PC-3 (cell line): ENCODE data around the gene CFD. TPM values are rescaled to one million over a fixed set of nuclear protein-coding genes. Genes with fewer than 3 reads are reported as not detected.

Experiments
- ATAC-seq: fragments of 200-7000 bp; cut with Tn5 transposase; 2 replicates; pipeline ENCODE4 v1.9.1; 2020; ENCODE audit warnings: mild to moderate bottlenecking, moderate library complexity
- BruUV-seq: library from RNA; stranded (reverse); fragments of 400-500 nt; replicated peaks from 2 replicates; lab custom pipeline; 2021; lab: Mats Ljungman, UMichigan
- CTCF ChIA-PET: fragments of 300-600 bp; sonication (Branson Sonifier 250); formaldehyde crosslinking; loops from one replicate; lab custom pipeline; 2022; ENCODE audit warnings: antibody characterized with exemption; lab: Charles Lee
- POLR2A ChIA-PET: fragments of 300-600 bp; sonication (Branson Sonifier 250); formaldehyde crosslinking; loops from one replicate; lab custom pipeline; 2022; ENCODE audit warnings: antibody characterized with exemption; ENCODE audit not compliant: unreplicated experiment; lab: Charles Lee
- DNase-seq: peaks from one replicate; pipeline ENCODE4 v3.0.0-alpha.2; 2015
- H2AFZ ChIP-seq: fragments of 300-600 bp; sonication (generic); 2 replicates; pipeline ENCODE4 v1.6.0; 2016; ENCODE audit warnings: antibody characterized with exemption, low read length
- H3F3A ChIP-seq: fragments of 300-600 bp; sonication (generic); one replicate; pipeline ENCODE4 v1.6.0; 2017; ENCODE audit warnings: antibody characterized with exemption, low read length, control low read depth, mild to moderate bottlenecking; ENCODE audit not compliant: unreplicated experiment
- H3K27ac ChIP-seq: fragments of 300-600 bp; sonication (generic); 2 replicates; pipeline ENCODE4 v1.5.1; 2016; ENCODE audit warnings: mild to moderate bottlenecking, low read length
- H3K27me3 ChIP-seq: fragments of 300-600 bp; sonication (generic); 2 replicates; pipeline ENCODE4 v1.6.1; 2016; ENCODE audit warnings: low read length, mixed read lengths
- H3K36me3 ChIP-seq: fragments of 300-600 bp; sonication (generic); 2 replicates; pipeline ENCODE4 v1.6.1; 2016; ENCODE audit warnings: low read depth, mixed run types, low read length, mixed read lengths
- H3K4me1 ChIP-seq: fragments of 300-600 bp; sonication (generic); 2 replicates; pipeline ENCODE4 v1.5.1; 2016; ENCODE audit warnings: low read length; ENCODE audit not compliant: insufficient read depth
- H3K4me2 ChIP-seq: fragments of 300-600 bp; sonication (generic); 2 replicates; pipeline ENCODE4 v1.6.0; 2016; ENCODE audit warnings: low read length
- H3K4me3 ChIP-seq: fragments of 300-600 bp; sonication (generic); 2 replicates; pipeline ENCODE4 v1.5.1; 2016; ENCODE audit warnings: mild to moderate bottlenecking, low read length, mixed read lengths
- H3K79me2 ChIP-seq: fragments of 300-600 bp; sonication (generic); 2 replicates; pipeline ENCODE4 v1.6.1; 2017; ENCODE audit warnings: low read length, mixed read lengths
- H3K9ac ChIP-seq: fragments of 300-600 bp; sonication (generic); 2 replicates; pipeline ENCODE4 v1.6.0; 2016; ENCODE audit warnings: mild to moderate bottlenecking, low read length
- H3K9me2 ChIP-seq: fragments of 300-600 bp; sonication (generic); replicated peaks from 2 replicates; pipeline ENCODE4 v1.6.1; 2016; ENCODE audit warnings: mixed run types, low read length, mixed read lengths
- H3K9me3 ChIP-seq: fragments of 300-600 bp; sonication (generic); 2 replicates; pipeline ENCODE4 v1.6.1; 2016; ENCODE audit warnings: low read length, mixed read lengths
- H4K20me1 ChIP-seq: fragments of 300-600 bp; sonication (generic); 2 replicates; pipeline ENCODE4 v1.6.1; 2016; ENCODE audit warnings: low read length, mixed read lengths
- CTCF ChIP-seq: fragments of 300-600 bp; sonication (generic); conservative IDR thresholded peaks from 2 replicates; pipeline ENCODE4 v1.5.1; 2017; ENCODE audit warnings: antibody characterized with exemption, low read depth, mild to moderate bottlenecking, low read length
- EZH2 ChIP-seq: fragments of 300-600 bp; sonication (generic); IDR thresholded peaks from one replicate; pipeline ENCODE4 v1.6.1; 2017; ENCODE audit warnings: antibody characterized with exemption, mild to moderate bottlenecking, low read length; ENCODE audit not compliant: unreplicated experiment
- EZH2phosphoT487 ChIP-seq: fragments of 300-600 bp; sonication (generic); IDR thresholded peaks from 2 replicates; pipeline ENCODE4 v1.6.1; 2018; ENCODE audit warnings: mild to moderate bottlenecking, antibody characterized with exemption, low read length, borderline replicate concordance
- intact Hi-C: fragments of 100-400 bp; cut with micrococcal nuclease; formaldehyde crosslinking; loops from 2 replicates; pipeline ENCODE4 v1.9.0; 2023
- total RNA-seq: library from RNA; depleted of rRNA; stranded (reverse); fragments of >200 nt; gene quantifications from 2 replicates; pipeline ENCODE4 v1.2.3, GENCODE V29; 2014

The CFD gene
- total RNA-seq, 1 experiment from 2014 or later = 22.4 TPM

DNA sequence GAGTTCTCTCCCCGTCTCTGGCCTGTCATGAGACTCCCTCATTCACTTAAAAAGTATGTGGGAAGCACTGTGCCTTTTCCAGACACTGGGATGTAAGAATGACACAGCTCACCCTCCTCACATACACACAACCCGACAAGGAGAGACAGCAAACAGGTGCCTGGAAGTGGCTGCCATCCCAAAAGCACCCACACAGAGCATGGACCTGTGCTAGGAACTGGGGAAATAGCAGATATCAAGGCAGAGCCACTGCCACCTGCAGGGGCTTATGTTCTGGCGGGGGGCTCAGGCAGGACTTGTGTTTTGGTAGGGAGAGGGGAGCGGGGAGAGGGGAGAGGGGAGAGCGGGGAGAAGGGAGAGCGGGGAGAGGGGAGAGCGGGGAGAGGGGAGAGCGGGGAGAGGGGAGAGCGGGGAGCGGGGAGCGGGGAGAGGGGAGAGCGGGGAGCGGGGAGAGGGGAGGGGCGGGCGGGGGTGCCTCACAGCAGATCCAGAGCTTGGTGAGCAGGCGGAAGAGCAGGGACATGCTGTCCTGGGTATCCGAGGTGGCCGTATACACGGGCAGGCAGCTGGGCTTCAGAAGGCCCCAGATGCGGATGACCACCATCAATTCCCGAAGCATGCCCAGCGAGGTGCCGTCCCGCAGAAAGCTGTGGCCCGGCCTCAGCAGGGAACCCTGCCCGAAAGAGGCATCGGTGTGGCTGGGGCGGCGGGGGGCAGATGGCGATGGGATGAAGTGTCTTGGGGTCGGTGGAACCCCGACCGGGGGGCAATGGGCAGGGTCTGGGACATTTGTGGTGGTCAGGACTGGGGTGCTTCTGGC, 12.2 kb downstream of the CFD start:
- H3K9ac ChIP-seq = no peak overlapping the region
- no peak overlapping the region for H3K4me2 ChIP-seq
- no peaks in the 10 kb centered on the region for H4K20me1 ChIP-seq
- CTCF ChIA-PET = no interaction called here
- H3K27me3 ChIP-seq = no peaks in the 10 kb centered on the region
- no peaks in the 10 kb centered on the region for H3K9me3 ChIP-seq
- no peak overlapping the region for H2AFZ ChIP-seq
- no TSS peak for BruUV-seq
- H3K36me3 ChIP-seq = no peaks in the 10 kb centered on the region; the same call in 1 of the 2 replicates
- DNase-seq (no peak), ATAC-seq (no peak)
- POLR2A ChIA-PET = no interaction called here
- peaks cover 12% of the 10 kb centered on the region for H3K4me1 ChIP-seq
- TF ChIP-seq CTCF (no peak), EZH2 (no peak)
- H3F3A ChIP-seq = no peaks in the 10 kb centered on the region
- no peak overlapping the region for H3K27ac ChIP-seq
- H3K9me2 ChIP-seq = no peaks in the 10 kb centered on the region
- H3K79me2 ChIP-seq = no peaks in the 10 kb centered on the region
- intact Hi-C loops = no loop called here
- H3K4me3 ChIP-seq = no peak overlapping the region

- no peaks in the 10 kb centered on the region for H3K27me3 ChIP-seq
- POLR2A ChIA-PET = no interaction called here
- H3K36me3 ChIP-seq = no peaks in the 10 kb centered on the region; the same call in 1 of the 2 replicates
- H3F3A ChIP-seq = no peaks in the 10 kb centered on the region
- no peaks in the 10 kb centered on the region for H3K9me2 ChIP-seq
- ATAC-seq (peak; percentile 52), DNase-seq (peak; percentile 45)
- H3K27ac ChIP-seq = no peak overlapping the region
- H3K9ac ChIP-seq = no peak overlapping the region
- intact Hi-C loops = no loop called here
- TF ChIP-seq EZH2 (no peak), EZH2phosphoT487 (no peak), CTCF (no peak)
- H3K4me3 ChIP-seq = no peak overlapping the region
- CTCF ChIA-PET = no interaction called here
- no peak overlapping the region for H2AFZ ChIP-seq
- no peaks in the 10 kb centered on the region for H3K79me2 ChIP-seq
- H3K4me2 ChIP-seq = no peak overlapping the region
- H3K4me1 ChIP-seq = peaks cover 12% of the 10 kb centered on the region
- H3K9me3 ChIP-seq = no peaks in the 10 kb centered on the region
- no TSS peak for BruUV-seq
- no peaks in the 10 kb centered on the region for H4K20me1 ChIP-seq
Measured at GRCh38 chr19:872266-872951, 12.9 kb downstream of the CFD start.

GRCh38 chr19:873084-873483, 13.6 kb downstream of the CFD start:
- no peaks in the 10 kb centered on the region for H3F3A ChIP-seq
- H2AFZ ChIP-seq = no peak overlapping the region
- H4K20me1 ChIP-seq = no peaks in the 10 kb centered on the region
- ChIA-PET POLR2A (no interaction called here), CTCF (no interaction called here)
- no peaks in the 10 kb centered on the region for H3K9me3 ChIP-seq
- no peaks in the 10 kb centered on the region for H3K79me2 ChIP-seq
- no peak for DNase-seq
- H3K4me2 ChIP-seq = no peak overlapping the region
- H3K9me2 ChIP-seq = no peaks in the 10 kb centered on the region
- no peaks in the 10 kb centered on the region; the same call in 1 of the 2 replicates for H3K36me3 ChIP-seq
- H3K4me1 ChIP-seq = peaks cover 12% of the 10 kb centered on the region
- H3K27ac ChIP-seq = no peak overlapping the region
- TF ChIP-seq CTCF (no peak), EZH2phosphoT487 (no peak), EZH2 (no peak)
- no peak overlapping the region for H3K9ac ChIP-seq
- intact Hi-C loops = no loop called here
- no peak overlapping the region for H3K4me3 ChIP-seq
- ATAC-seq = no peak
- BruUV-seq = no TSS peak
- H3K27me3 ChIP-seq = no peaks in the 10 kb centered on the region
